ENCODE measurements around the gene ANO9.

DNA sequence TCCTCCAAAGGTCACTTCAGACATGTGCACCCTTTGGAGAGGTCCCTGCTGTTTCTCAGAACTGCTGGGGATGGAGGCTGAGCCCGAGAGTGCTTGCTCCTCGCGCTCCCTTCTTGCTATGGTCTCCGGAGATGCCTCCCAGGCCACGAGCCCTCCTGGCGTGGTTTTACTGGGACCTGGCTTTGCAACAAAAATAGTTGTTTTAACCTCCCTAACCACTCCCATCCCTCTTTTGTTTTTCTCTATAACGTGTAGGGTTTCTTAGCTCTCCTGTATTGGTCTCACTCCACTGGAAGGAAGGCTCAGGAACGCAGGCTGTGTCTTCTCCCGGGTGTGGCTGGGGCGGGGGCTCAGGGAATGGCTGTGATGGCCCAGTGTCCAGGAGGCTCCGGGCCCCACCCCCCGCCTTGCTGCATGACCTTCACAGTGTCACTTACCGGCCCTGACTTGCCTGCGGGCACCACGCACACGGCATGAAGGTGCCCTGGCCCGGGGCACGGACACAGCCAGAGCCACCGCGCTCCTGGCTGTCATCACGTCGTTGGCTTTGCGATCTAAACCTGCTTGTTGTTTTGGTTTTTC is 13.8 kb upstream of the ANO9 start:
- TF ChIP-seq, protein P1, sequence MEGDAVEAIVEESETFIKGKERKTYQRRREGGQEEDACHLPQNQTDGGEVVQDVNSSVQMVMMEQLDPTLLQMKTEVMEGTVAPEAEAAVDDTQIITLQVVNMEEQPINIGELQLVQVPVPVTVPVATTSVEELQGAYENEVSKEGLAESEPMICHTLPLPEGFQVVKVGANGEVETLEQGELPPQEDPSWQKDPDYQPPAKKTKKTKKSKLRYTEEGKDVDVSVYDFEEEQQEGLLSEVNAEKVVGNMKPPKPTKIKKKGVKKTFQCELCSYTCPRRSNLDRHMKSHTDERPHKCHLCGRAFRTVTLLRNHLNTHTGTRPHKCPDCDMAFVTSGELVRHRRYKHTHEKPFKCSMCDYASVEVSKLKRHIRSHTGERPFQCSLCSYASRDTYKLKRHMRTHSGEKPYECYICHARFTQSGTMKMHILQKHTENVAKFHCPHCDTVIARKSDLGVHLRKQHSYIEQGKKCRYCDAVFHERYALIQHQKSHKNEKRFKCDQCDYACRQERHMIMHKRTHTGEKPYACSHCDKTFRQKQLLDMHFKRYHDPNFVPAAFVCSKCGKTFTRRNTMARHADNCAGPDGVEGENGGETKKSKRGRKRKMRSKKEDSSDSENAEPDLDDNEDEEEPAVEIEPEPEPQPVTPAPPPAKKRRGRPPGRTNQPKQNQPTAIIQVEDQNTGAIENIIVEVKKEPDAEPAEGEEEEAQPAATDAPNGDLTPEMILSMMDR (IDR thresholded peaks at IDR 0.05): no peak
- TF ChIP-seq POLR2A (IDR thresholded peaks at IDR 0.05): no peak
